Measurements from ENCODE around the gene ZNF180.
"Not testable (repeated sequence)": the region's sequence is repeated elsewhere in the genome, so short reads cannot be mapped to it uniquely, and the experiment has no call there.

Gene ZNF180

GRCh38 chr19:44499962-44500949 is at the start of gene ZNF180:
ZNF180 (minus strand) TSS chr19:44500522; CDS start chr19:44497334, 3,188 bp downstream.
- DNase-seq: peak; percentile 98

GRCh38 chr19:44549507-44549906 is 49.2 kb upstream of the ZNF180 start:
- DNase-seq: no peak

GRCh38 chr19:44548736-44549135 is 48.4 kb upstream of the ZNF180 start:
- DNase-seq: no peak

GRCh38 chr19:44544031-44544430 is 43.7 kb upstream of the ZNF180 start:
- DNase-seq: no peak

- no peak for DNase-seq
Observed at GRCh38 chr19:44542671-44543070, 42.3 kb upstream of the ZNF180 start.

- no peak for DNase-seq
Observed at GRCh38 chr19:44540736-44541135, 40.4 kb upstream of the ZNF180 start.

- DNase-seq: no peak
Observed at GRCh38 chr19:44539991-44540390, 39.7 kb upstream of the ZNF180 start.

- DNase-seq: no peak
Observed at GRCh38 chr19:44539236-44539826, 39.0 kb upstream of the ZNF180 start.

GRCh38 chr19:44535361-44535760 is 35.0 kb upstream of the ZNF180 start:
- DNase-seq: not testable (repeated sequence)

GRCh38 chr19:44532819-44533218 is 32.5 kb upstream of the ZNF180 start:
- no peak for DNase-seq

- no peak for DNase-seq
Observed at GRCh38 chr19:44530777-44531176, 30.5 kb upstream of the ZNF180 start.

GRCh38 chr19:44529536-44529935 is 29.2 kb upstream of the ZNF180 start, which contains the start of gene CEACAM20:
CEACAM20 (minus strand) TSS chr19:44529675; CDS start chr19:44529509, 166 bp downstream.
- no peak for DNase-seq

GRCh38 chr19:44527554-44527953 is 27.2 kb upstream of the ZNF180 start:
- DNase-seq: no peak

GRCh38 chr19:44525721-44526430 is 25.6 kb upstream of the ZNF180 start:
- no peak for DNase-seq

GRCh38 chr19:44521370-44521769 is 21.0 kb upstream of the ZNF180 start:
- DNase-seq: no peak

- DNase-seq: no peak
Observed at GRCh38 chr19:44517146-44517545, 16.8 kb upstream of the ZNF180 start.

GRCh38 chr19:44515907-44516306 is 15.6 kb upstream of the ZNF180 start:
- DNase-seq: no peak

- DNase-seq: no peak
Observed at GRCh38 chr19:44515031-44515430, 14.7 kb upstream of the ZNF180 start.

GRCh38 chr19:44512326-44513298 is 12.3 kb upstream of the ZNF180 start:
- DNase-seq: peak; percentile 9

GRCh38 chr19:44509478-44509877 is 9.2 kb upstream of the ZNF180 start:
- no peak for DNase-seq

GRCh38 chr19:44499559-44499958 is 763 bp downstream of the ZNF180 start:
- no peak for DNase-seq

GRCh38 chr19:44498988-44499387 is 1.3 kb downstream of the ZNF180 start:
- DNase-seq: no peak

All from CD4-positive, alpha-beta T cell treated with Interleukin-17A for 4 hours (primary cell).